ENCODE results near the gene BNIP5. TPM values are rescaled to one million over a fixed set of nuclear protein-coding genes. Genes with fewer than 3 reads are reported as not detected.

BNIP5 gene
- total and polyA plus RNA-seq, 2 of the 13 experiments (the other 11 are each of a cell fraction or from before 2014, with no cell fraction given): not detected

DNA sequence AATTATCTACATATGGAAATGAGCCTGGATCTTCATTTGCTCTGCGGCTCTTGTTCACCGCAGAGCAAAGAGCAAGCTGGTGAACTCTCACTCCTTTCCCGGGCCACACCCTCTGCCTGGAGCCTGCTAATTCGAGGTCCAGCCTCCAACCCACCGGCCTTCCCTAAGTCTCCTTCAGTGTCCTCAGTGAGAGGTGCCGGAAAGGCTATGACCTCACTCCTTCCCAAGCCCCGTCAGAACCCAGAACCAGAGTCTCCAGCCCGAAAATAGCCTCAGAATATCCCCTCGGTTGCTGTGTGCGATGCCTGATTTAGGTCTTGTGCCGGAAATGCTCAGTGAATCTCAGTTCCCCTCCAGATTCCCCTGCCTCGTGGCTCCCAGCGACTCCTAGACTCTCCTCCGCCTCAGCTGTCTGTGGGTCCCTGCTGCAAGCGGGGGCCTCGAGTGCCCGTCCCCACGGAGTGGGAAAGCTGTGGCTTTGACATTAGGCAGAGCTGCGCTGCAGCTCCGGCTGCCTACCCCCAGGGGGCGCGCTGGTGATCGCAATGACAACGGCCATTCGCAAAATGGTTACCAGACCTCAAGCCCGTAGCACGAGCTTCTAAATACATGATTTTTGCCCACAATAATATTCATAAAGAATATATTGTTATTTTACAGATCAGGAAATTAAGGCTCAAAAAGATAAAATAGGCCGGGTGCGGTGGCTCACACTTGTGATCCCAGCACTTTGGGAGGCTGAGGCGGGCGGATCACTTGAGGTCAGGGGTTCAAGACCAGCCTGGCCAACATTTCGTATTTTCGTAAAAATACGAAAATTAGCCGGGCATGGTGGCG is 4.1 kb upstream of the BNIP5 start (continued):
- TF ChIP-seq RAD51 (IDR thresholded peaks at IDR 0.05; ENCODE audit: borderline replicate concordance) (no peak), ZBTB7A (CRISPR knock-in tag; IDR thresholded peaks at IDR 0.05) (no peak), POGZ (CRISPR knock-in tag; IDR thresholded peaks at IDR 0.05) (no peak), CBFB (CRISPR knock-in tag; IDR thresholded peaks at IDR 0.05) (0 out of 2 replicates have a peak, but pooled peaks have one; percentile 37), ZNF747 (CRISPR knock-in tag; IDR thresholded peaks at IDR 0.05; ENCODE audit: borderline replicate concordance) (no peak), DNMT3B (CRISPR knock-in tag; conservative IDR thresholded peaks at IDR 0.05) (no peak), ZSCAN31 (CRISPR knock-in tag; IDR thresholded peaks at IDR 0.05; ENCODE audit: low read depth) (no peak), HMG20A (CRISPR knock-in tag; IDR thresholded peaks at IDR 0.05; ENCODE audit: borderline replicate concordance) (no peak), GATAD2A (CRISPR knock-in tag; IDR thresholded peaks at IDR 0.05) (peak; percentile 35; the same call in 1 of the 2 replicates)
- TF ChIP-seq, protein P1, sequence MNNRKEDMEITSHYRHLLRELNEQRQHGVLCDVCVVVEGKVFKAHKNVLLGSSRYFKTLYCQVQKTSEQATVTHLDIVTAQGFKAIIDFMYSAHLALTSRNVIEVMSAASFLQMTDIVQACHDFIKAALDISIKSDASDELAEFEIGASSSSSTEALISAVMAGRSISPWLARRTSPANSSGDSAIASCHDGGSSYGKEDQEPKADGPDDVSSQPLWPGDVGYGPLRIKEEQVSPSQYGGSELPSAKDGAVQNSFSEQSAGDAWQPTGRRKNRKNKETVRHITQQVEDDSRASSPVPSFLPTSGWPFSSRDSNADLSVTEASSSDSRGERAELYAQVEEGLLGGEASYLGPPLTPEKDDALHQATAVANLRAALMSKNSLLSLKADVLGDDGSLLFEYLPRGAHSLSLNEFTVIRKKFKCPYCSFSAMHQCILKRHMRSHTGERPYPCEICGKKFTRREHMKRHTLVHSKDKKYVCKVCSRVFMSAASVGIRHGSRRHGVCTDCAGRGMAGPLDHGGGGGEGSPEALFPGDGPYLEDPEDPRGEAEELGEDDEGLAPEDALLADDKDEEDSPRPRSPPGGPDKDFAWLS (CRISPR knock-in tag; IDR thresholded peaks at IDR 0.05; ENCODE audit: borderline replicate concordance): no peak
- TF ChIP-seq, protein P2, sequence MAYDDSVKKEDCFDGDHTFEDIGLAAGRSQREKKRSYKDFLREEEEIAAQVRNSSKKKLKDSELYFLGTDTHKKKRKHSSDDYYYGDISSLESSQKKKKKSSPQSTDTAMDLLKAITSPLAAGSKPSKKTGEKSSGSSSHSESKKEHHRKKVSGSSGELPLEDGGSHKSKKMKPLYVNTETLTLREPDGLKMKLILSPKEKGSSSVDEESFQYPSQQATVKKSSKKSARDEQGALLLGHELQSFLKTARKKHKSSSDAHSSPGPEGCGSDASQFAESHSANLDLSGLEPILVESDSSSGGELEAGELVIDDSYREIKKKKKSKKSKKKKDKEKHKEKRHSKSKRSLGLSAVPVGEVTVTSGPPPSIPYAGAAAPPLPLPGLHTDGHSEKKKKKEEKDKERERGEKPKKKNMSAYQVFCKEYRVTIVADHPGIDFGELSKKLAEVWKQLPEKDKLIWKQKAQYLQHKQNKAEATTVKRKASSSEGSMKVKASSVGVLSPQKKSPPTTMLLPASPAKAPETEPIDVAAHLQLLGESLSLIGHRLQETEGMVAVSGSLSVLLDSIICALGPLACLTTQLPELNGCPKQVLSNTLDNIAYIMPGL (CRISPR knock-in tag; IDR thresholded peaks at IDR 0.05; ENCODE audit: borderline replicate concordance in 1 of 2, low read depth in 1 of 2): peak; percentile 87 to 88; a peak in 3 of 4 replicates
- TF ChIP-seq, protein P3, sequence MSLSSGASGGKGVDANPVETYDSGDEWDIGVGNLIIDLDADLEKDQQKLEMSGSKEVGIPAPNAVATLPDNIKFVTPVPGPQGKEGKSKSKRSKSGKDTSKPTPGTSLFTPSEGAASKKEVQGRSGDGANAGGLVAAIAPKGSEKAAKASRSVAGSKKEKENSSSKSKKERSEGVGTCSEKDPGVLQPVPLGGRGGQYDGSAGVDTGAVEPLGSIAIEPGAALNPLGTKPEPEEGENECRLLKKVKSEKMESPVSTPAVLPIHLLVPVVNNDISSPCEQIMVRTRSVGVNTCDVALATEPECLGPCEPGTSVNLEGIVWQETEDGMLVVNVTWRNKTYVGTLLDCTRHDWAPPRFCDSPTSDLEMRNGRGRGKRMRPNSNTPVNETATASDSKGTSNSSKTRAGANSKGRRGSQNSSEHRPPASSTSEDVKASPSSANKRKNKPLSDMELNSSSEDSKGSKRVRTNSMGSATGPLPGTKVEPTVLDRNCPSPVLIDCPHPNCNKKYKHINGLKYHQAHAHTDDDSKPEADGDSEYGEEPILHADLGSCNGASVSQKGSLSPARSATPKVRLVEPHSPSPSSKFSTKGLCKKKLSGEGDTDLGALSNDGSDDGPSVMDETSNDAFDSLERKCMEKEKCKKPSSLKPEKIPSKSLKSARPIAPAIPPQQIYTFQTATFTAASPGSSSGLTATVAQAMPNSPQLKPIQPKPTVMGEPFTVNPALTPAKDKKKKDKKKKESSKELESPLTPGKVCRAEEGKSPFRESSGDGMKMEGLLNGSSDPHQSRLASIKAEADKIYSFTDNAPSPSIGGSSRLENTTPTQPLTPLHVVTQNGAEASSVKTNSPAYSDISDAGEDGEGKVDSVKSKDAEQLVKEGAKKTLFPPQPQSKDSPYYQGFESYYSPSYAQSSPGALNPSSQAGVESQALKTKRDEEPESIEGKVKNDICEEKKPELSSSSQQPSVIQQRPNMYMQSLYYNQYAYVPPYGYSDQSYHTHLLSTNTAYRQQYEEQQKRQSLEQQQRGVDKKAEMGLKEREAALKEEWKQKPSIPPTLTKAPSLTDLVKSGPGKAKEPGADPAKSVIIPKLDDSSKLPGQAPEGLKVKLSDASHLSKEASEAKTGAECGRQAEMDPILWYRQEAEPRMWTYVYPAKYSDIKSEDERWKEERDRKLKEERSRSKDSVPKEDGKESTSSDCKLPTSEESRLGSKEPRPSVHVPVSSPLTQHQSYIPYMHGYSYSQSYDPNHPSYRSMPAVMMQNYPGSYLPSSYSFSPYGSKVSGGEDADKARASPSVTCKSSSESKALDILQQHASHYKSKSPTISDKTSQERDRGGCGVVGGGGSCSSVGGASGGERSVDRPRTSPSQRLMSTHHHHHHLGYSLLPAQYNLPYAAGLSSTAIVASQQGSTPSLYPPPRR (CRISPR knock-in tag; IDR thresholded peaks at IDR 0.05; ENCODE audit: borderline replicate concordance): no peak
- TF ChIP-seq, protein P4, sequence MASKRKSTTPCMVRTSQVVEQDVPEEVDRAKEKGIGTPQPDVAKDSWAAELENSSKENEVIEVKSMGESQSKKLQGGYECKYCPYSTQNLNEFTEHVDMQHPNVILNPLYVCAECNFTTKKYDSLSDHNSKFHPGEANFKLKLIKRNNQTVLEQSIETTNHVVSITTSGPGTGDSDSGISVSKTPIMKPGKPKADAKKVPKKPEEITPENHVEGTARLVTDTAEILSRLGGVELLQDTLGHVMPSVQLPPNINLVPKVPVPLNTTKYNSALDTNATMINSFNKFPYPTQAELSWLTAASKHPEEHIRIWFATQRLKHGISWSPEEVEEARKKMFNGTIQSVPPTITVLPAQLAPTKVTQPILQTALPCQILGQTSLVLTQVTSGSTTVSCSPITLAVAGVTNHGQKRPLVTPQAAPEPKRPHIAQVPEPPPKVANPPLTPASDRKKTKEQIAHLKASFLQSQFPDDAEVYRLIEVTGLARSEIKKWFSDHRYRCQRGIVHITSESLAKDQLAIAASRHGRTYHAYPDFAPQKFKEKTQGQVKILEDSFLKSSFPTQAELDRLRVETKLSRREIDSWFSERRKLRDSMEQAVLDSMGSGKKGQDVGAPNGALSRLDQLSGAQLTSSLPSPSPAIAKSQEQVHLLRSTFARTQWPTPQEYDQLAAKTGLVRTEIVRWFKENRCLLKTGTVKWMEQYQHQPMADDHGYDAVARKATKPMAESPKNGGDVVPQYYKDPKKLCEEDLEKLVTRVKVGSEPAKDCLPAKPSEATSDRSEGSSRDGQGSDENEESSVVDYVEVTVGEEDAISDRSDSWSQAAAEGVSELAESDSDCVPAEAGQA (IDR thresholded peaks at IDR 0.05; ENCODE audit: low read depth): peak; percentile 70; the same call in 1 of the 2 replicates
- TF ChIP-seq, protein P4 (CRISPR knock-in tag; IDR thresholded peaks at IDR 0.05; ENCODE audit: borderline replicate concordance): no peak

Measured in HepG2 (cell line).